Fibroblast of skin of right biceps (primary cell): Measurements from ENCODE around the gene S100A2.

Source experiments
- DNase-seq: peaks from one replicate; pipeline ENCODE4 v3.0.0-alpha.2; 2013

Gene S100A2

GRCh38 chr1:153565529-153566374, at the start of gene S100A2:
S100A2 (minus strand) TSS chr1:153565844; CDS start chr1:153563877, 1,967 bp downstream.
- peak; percentile 94 for DNase-seq

GRCh38 chr1:153615406-153615805, 49.8 kb upstream of the S100A2 start:
- no peak for DNase-seq

GRCh38 chr1:153614906-153615305, 49.3 kb upstream of the S100A2 start:
- DNase-seq, result no peak

GRCh38 chr1:153614189-153614900, 48.7 kb upstream of the S100A2 start:
- no peak for DNase-seq

GRCh38 chr1:153613406-153613805, 47.8 kb upstream of the S100A2 start:
- DNase-seq, result no peak

GRCh38 chr1:153612755-153613331, 47.2 kb upstream of the S100A2 start, which contains the start of gene S100A16:
S100A16 (minus strand) TSS chr1:153613137; CDS start chr1:153608151, 4,986 bp downstream.
- peak; percentile 73 for DNase-seq

GRCh38 chr1:153612111-153612754, 46.6 kb upstream of the S100A2 start:
- DNase-seq, result no peak

GRCh38 chr1:153611356-153611755, 45.7 kb upstream of the S100A2 start:
- no peak for DNase-seq

GRCh38 chr1:153610811-153611301, 45.2 kb upstream of the S100A2 start:
- DNase-seq, result peak; percentile 44

GRCh38 chr1:153610334-153610733, 44.7 kb upstream of the S100A2 start:
- no peak for DNase-seq

- no peak for DNase-seq
These were observed 43.9 kb upstream of the S100A2 start for GRCh38 chr1:153609585-153609907.

- DNase-seq, result peak; percentile 93
These were observed 43.3 kb upstream of the S100A2 start for GRCh38 chr1:153608742-153609584.

GRCh38 chr1:153608089-153608682, 42.5 kb upstream of the S100A2 start:
- peak; percentile 40 for DNase-seq

GRCh38 chr1:153607381-153607780, 41.7 kb upstream of the S100A2 start:
- DNase-seq, result no peak

GRCh38 chr1:153606194-153606593, 40.5 kb upstream of the S100A2 start:
- DNase-seq, result no peak

- DNase-seq, result no peak
These were observed 37.1 kb upstream of the S100A2 start for GRCh38 chr1:153602749-153603148.

GRCh38 chr1:153599847-153600246, 34.2 kb upstream of the S100A2 start:
- DNase-seq, result no peak

- DNase-seq, result peak; percentile 73
These were observed 32.9 kb upstream of the S100A2 start for GRCh38 chr1:153598309-153599172.

GRCh38 chr1:153597206-153597605, 31.6 kb upstream of the S100A2 start:
- DNase-seq, result no peak

- DNase-seq, result no peak
These were observed 27.1 kb upstream of the S100A2 start for GRCh38 chr1:153592748-153593147.

- no peak for DNase-seq
These were observed 22.8 kb upstream of the S100A2 start for GRCh38 chr1:153588482-153588881.
